Esophagus muscularis mucosa (tissue), 3 donors: ENCODE data around the gene TJAP1.

ENCODE experiments used
- POLR2A ChIP-seq: fragments of 450-650 bp; IDR thresholded peaks from one replicate; pipeline ENCODE4 v1.6.1; 2017; ENCODE audit warnings: antibody characterized with exemption, moderate library complexity, mild to moderate bottlenecking, low read depth
- TF ChIP-seq, protein P1 (sequence below), 3 experiments: fragments of 200-600 bp in 2 of 3; fragments of 450-650 bp in 1 of 3; sonication (generic) in 2 of 3; IDR thresholded peaks; one replicate each; pipeline ENCODE4 v1.5.1; 2017 to 2019; ENCODE audit warnings: antibody characterized with exemption in 3 of 3, mild to moderate bottlenecking in 2 of 3, moderate library complexity in 1 of 3

DNA sequence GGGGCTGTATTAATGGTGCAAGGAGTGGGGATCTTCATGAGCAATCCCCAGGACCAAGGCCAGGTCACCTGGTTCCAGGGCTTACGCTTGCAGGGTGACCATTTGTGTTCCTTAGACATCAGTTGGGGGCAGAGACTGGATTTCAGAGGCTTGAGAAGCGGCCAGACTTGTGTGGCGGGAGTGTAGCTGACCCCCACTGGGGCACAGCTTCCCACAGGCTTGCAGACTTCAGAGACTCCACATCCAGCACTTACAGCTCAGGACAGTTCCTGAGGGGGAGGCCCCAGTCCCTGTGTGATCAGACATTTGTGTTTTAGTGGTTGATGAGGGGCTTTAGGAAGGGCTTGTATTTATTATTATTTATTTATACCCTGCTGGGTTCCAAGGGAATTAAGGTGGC lies 15.3 kb downstream of the TJAP1 start:
- TF ChIP-seq, protein P1, sequence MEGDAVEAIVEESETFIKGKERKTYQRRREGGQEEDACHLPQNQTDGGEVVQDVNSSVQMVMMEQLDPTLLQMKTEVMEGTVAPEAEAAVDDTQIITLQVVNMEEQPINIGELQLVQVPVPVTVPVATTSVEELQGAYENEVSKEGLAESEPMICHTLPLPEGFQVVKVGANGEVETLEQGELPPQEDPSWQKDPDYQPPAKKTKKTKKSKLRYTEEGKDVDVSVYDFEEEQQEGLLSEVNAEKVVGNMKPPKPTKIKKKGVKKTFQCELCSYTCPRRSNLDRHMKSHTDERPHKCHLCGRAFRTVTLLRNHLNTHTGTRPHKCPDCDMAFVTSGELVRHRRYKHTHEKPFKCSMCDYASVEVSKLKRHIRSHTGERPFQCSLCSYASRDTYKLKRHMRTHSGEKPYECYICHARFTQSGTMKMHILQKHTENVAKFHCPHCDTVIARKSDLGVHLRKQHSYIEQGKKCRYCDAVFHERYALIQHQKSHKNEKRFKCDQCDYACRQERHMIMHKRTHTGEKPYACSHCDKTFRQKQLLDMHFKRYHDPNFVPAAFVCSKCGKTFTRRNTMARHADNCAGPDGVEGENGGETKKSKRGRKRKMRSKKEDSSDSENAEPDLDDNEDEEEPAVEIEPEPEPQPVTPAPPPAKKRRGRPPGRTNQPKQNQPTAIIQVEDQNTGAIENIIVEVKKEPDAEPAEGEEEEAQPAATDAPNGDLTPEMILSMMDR (IDR thresholded peaks at IDR 0.05) = no peak
- no peak for TF ChIP-seq POLR2A
